Type B pancreatic cell (in vitro differentiated cells): ENCODE data around the gene B3GALT5. TPM values are rescaled to one million over a fixed set of nuclear protein-coding genes. Genes with fewer than 3 reads are reported as not detected.
"Not testable (repeated sequence)": the region's sequence is repeated elsewhere in the genome, so short reads cannot be mapped to it uniquely, and the experiment has no call there.

Experiments used
- DNase-seq: peaks from one replicate; pipeline ENCODE4 v3.0.0; 2021; ENCODE audit warnings: mixed read lengths; ENCODE audit not compliant: unreplicated experiment; ENCODE audit errors: extremely low spot score
- H3K27ac Mint-ChIP-seq: 2 replicates; pipeline ENCODE4 v1.8.0; 2021; ENCODE audit warnings: mild to moderate bottlenecking, mixed read lengths
- H3K27me3 Mint-ChIP-seq: 2 replicates; pipeline ENCODE4 v1.8.0; 2021; ENCODE audit warnings: mixed read lengths
- H3K36me3 Mint-ChIP-seq: 2 replicates; pipeline ENCODE4 v1.8.0; 2021; ENCODE audit warnings: mixed read lengths
- H3K4me1 Mint-ChIP-seq: one replicate; pipeline ENCODE4 v1.8.0; 2021; ENCODE audit warnings: mixed read lengths; ENCODE audit not compliant: unreplicated experiment
- H3K4me3 Mint-ChIP-seq: 2 replicates; pipeline ENCODE4 v1.8.0; 2021; ENCODE audit warnings: mild to moderate bottlenecking, mixed read lengths
- H3K9me3 Mint-ChIP-seq: 2 replicates; pipeline ENCODE4 v1.8.0; 2021; ENCODE audit warnings: mixed read lengths
- total RNA-seq: library from RNA; stranded (reverse); gene quantifications from 2 replicates; pipeline ENCODE4 v1.2.1, GENCODE V29; 2021; ENCODE audit warnings: low replicate concordance
- TF ChIP-seq, protein P1 (sequence below): fragments of 200-600 bp; sonication (generic); conservative IDR thresholded peaks from 2 replicates; pipeline ENCODE4 v1.5.0; 2021; ENCODE audit warnings: antibody characterized with exemption, mild to moderate bottlenecking

Gene B3GALT5
- total RNA-seq, 1 donor from 2014 or later: 14.2 TPM

DNA sequence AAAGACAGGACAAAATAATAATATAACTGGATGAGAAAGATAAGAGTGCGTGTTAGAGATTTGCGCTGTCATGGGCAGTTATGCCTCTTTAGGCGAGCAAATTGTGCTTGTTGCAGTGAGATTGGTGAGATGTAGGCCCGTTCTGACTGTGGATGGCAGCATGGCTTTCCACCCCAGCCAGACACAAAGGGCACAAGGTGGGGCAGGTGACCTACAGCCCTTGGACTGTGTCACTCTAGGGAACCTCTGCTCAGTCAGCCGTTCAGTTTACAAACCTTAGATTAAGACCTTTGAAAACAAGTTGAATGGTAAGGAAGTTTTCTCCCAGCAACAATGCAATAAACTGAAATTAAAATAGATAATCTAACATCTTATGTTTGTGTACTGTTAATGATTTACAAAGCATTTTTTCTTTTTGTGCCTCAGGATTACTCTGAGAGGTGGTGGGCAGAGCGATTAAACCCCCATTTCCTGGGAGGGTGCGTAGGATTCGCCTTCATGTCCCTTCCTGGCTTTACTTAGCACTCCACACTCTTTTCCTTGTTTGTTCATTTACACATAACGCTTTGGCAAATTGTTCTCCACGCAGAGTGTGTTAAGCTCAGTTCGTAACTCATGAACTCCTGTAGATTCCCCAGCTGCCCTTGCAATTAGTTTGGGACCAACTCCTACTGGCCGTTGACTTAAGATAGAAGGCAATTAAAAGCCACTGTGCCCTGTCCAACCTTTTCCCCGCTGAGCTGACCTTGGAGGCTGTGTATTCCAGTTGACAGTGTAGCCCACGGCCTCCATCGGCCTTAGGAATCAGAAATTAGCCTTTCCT, 74.1 kb downstream of the B3GALT5 start:
- Mint-ChIP-seq H3K27me3 (no peaks in the 10 kb centered on the region), H3K9me3 (peaks cover 2% of the 10 kb centered on the region), H3K36me3 (peaks cover 2% of the 10 kb centered on the region), H3K27ac (peak overlapping the region; percentile 63), H3K4me3 (no peak overlapping the region), H3K4me1 (no peaks in the 10 kb centered on the region)
- no peak for DNase-seq
- TF ChIP-seq, protein P1, sequence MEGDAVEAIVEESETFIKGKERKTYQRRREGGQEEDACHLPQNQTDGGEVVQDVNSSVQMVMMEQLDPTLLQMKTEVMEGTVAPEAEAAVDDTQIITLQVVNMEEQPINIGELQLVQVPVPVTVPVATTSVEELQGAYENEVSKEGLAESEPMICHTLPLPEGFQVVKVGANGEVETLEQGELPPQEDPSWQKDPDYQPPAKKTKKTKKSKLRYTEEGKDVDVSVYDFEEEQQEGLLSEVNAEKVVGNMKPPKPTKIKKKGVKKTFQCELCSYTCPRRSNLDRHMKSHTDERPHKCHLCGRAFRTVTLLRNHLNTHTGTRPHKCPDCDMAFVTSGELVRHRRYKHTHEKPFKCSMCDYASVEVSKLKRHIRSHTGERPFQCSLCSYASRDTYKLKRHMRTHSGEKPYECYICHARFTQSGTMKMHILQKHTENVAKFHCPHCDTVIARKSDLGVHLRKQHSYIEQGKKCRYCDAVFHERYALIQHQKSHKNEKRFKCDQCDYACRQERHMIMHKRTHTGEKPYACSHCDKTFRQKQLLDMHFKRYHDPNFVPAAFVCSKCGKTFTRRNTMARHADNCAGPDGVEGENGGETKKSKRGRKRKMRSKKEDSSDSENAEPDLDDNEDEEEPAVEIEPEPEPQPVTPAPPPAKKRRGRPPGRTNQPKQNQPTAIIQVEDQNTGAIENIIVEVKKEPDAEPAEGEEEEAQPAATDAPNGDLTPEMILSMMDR: no peak

DNA sequence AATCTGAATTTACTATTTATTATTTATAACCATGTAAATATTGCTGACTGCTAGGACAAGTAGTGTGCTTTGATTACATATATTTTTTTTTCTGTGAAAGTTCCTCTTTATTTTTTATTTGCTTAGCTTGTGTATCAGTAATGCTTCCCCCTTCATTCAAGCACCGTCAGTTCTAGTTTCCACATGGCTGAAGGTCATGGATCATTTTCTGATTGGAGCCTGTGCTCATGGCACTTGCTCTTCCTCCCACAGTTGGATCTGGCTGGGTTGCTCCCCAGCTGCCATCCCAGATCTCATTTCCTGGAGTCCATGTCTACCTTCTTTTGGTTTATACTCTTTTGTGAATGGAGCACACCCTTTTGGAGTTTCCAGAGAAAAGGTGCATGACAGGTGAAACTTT, 75.3 kb downstream of the B3GALT5 start:
- H3K9me3 Mint-ChIP-seq: no peaks in the 10 kb centered on the region
- no peaks in the 10 kb centered on the region for H3K27me3 Mint-ChIP-seq
- DNase-seq: no peak
- H3K4me3 Mint-ChIP-seq: no peak overlapping the region
- peak overlapping the region; percentile 27 for H3K27ac Mint-ChIP-seq
- no peaks in the 10 kb centered on the region for H3K36me3 Mint-ChIP-seq
- H3K4me1 Mint-ChIP-seq: no peaks in the 10 kb centered on the region
- TF ChIP-seq, protein P1: no peak

DNA sequence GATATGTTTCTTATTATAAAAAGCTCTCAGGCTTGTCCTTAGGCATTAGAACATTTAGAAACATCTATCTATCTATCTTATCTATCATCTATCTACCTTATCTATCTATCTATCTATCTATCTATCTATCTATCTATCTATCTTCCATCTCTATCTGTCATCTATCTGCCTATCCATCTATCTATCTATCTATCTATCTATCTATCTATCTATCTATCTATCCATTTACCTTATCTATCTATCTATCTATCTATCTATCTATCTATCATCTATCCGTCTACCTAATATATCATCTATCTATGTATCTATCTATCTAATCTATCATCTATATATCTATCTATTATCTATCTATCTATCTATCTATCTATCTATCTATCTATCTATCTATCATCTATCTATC, 77.1 kb downstream of the B3GALT5 start:
- not testable (repeated sequence) for H3K4me3 Mint-ChIP-seq, H3K27me3 Mint-ChIP-seq, H3K36me3 Mint-ChIP-seq, H3K4me1 Mint-ChIP-seq, DNase-seq, H3K9me3 Mint-ChIP-seq, H3K27ac Mint-ChIP-seq

DNA sequence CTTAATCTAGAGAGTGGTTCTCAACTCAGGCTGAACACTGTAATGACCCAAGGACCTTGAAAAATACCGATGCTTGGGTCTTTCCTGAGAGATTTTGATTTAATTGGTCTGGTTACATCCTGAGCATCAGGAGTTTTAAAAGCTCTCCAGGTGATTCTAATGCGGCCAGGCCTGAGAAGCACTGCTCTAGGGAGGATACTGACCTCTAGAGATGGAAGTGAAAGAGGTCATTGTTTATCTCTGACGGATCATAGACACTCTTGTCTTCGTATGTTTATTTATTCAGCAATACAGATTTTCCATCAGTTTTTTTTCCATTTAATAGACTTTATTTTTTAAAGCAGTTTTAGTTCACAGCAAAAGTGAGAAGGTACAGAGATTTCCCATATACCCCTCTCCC, 77.7 kb downstream of the B3GALT5 start:
- no peaks in the 10 kb centered on the region for H3K4me1 Mint-ChIP-seq
- no peak for DNase-seq
- no peaks in the 10 kb centered on the region for H3K9me3 Mint-ChIP-seq
- H3K36me3 Mint-ChIP-seq: no peaks in the 10 kb centered on the region
- TF ChIP-seq, protein P1: no peak
- H3K27me3 Mint-ChIP-seq: no peaks in the 10 kb centered on the region
- no peak overlapping the region for H3K27ac Mint-ChIP-seq
- H3K4me3 Mint-ChIP-seq: no peak overlapping the region

DNA sequence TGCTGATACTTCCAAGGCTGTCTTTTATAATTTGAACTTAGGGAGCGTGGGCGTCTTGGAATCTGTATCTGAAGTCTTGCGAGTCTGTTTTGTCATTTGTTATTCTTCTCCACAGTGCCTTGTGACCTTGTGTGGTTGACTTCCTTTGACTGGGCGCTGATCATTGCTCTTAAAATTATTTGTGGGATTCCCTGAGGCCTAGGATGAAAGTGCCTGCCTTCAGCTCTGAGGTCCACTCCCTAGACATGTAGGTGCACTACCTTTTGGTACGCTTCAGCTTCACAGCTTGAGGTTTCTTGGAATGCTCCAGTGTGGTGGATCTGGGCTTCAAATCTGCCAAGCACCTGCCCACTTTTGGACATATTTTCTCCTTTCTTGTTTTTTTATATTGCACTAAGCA, 82.0 kb downstream of the B3GALT5 start:
- no peaks in the 10 kb centered on the region for H3K36me3 Mint-ChIP-seq
- H3K27me3 Mint-ChIP-seq: no peaks in the 10 kb centered on the region
- H3K27ac Mint-ChIP-seq: no peak overlapping the region
- TF ChIP-seq, protein P1: no peak
- no peak overlapping the region for H3K4me3 Mint-ChIP-seq
- DNase-seq: no peak
- no peaks in the 10 kb centered on the region for H3K4me1 Mint-ChIP-seq
- no peaks in the 10 kb centered on the region for H3K9me3 Mint-ChIP-seq

DNA sequence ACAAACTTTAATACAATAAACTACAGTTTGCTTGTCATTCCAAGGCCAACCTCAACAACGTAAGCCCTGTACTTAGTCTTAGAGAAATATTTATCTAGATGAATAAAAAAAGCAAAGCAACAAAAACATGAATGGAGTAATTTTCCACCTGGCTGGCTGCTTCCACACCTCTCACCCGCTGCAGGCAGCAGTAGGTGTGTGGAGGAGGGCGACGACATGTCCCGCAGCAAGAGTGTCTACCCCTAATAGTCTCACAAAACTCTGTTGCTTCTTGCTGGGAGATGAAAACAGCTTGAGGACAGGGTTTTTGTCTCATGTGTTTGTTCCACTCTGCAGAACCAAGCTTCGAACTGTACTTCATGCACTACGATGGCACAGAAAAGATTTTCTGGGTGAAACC, 83.5 kb downstream of the B3GALT5 start:
- H3K4me1 Mint-ChIP-seq: no peaks in the 10 kb centered on the region
- H3K27me3 Mint-ChIP-seq: no peaks in the 10 kb centered on the region
- no peak overlapping the region for H3K4me3 Mint-ChIP-seq
- TF ChIP-seq, protein P1: no peak
- no peak overlapping the region for H3K27ac Mint-ChIP-seq
- no peaks in the 10 kb centered on the region for H3K36me3 Mint-ChIP-seq
- DNase-seq: no peak
- no peaks in the 10 kb centered on the region for H3K9me3 Mint-ChIP-seq
